ENCODE results near the gene RGS3.

RGS3 gene

GRCh38 chr9:113570749-113571711 lies 107.5 kb downstream of the RGS3 start:
- no peak for DNase-seq (ENCODE audit: low spot score)

DNA sequence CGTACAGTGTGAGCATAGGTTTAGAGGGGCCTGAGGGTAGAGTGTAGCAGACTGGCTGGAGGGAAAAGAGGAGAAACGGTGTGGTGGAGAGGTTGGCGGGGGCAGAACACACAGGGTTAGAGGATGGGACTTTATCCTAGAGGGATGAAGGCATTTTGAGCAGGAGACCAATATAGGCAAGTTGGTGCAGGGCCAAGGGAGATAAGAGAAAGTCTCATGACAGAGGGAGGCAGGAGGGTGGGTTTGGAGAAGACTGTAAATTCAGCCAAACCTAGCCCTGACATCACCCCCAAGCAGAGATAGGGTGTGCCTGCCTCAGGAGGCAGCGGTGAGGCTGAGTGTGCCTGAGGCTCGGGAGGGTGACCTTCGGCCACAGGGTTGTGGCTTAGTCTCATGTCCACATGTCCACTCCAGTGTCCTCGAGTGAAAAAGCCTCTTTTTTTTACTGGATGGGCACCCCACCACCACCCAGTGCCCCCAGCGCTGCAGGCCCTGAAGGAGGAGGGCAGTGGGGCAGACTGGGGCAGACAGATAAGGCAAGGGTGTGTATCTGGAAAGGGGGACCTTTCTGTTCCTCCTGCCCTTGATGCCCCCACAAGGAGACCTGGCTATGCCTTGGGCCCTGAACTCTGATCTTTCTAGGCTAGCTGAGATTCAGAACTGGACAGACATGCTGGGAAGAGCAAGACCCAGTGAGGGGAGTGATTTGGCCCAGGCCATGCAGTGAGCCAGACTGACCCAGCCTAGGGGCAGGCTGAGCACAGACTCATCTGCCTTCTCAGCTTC lies 108.7 kb downstream of the RGS3 start:
- DNase-seq (ENCODE audit: low spot score), result no peak

DNA sequence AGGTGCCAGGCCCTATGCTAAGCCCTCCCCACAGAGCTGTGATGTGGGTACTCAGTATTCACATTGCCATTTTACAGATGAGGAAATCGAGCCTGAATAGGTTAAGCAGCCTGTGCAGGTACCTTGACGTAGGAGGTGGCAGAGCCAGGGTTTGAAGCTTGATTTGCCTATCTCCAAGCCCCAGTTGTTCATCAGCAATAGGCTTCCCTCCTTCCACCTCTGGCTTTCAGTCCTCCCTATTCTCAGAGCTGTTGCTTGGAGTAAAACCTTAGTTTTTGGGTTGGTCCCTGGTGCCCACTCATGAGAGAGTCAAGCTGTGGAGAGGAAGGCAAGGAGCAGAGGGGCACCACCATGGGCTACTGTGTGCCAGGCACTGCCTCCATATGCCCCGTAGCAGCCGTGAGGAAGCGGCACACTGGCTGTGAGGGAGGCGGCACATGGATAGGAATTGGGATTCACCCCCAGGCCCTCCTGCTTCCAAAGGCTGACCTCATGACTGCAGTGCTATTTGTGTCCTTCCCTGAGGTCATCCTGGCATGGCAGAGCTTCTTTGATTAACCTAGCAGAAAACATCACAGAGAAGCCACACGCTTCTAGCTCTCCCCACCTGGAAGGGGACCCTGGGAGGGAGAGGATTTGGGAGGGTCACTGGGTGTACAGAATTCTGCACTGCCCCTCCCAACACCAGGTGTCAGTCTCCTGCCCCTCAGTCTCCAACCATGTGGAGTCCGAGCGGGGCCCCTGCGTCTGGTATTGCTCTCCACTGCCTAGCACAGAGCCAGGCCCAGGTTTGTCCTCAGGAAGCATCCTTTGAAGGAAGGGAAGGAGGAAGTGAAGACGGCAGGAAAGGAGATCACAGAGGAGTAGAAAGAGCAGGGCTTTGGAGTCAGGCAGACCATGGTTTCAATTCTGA lies 109.8 kb downstream of the RGS3 start:
- DNase-seq (ENCODE audit: low spot score), result no peak

DNA sequence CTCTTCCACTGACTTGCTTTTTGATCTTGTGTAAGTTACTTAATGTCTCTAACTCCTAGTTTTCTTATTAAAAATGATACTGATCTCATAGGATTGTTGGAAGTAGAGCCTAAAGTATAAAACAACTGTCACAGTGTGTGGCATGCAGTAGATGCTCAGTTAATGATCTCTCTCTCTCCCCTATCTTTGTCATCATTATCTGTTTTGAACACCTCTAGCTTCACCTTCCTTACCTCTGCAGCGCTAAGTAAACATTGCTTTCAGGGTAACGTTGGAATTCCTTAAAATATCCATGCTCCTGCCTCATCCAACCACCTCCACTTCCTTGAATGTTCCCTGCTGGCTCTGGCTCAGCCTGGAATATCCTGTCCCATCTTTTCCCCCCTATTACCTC lies 110.4 kb downstream of the RGS3 start:
- no peak for DNase-seq (ENCODE audit: low spot score)

- DNase-seq (ENCODE audit: low spot score), result no peak
These were observed 111.1 kb downstream of the RGS3 start for GRCh38 chr9:113574441-113575262.

DNA sequence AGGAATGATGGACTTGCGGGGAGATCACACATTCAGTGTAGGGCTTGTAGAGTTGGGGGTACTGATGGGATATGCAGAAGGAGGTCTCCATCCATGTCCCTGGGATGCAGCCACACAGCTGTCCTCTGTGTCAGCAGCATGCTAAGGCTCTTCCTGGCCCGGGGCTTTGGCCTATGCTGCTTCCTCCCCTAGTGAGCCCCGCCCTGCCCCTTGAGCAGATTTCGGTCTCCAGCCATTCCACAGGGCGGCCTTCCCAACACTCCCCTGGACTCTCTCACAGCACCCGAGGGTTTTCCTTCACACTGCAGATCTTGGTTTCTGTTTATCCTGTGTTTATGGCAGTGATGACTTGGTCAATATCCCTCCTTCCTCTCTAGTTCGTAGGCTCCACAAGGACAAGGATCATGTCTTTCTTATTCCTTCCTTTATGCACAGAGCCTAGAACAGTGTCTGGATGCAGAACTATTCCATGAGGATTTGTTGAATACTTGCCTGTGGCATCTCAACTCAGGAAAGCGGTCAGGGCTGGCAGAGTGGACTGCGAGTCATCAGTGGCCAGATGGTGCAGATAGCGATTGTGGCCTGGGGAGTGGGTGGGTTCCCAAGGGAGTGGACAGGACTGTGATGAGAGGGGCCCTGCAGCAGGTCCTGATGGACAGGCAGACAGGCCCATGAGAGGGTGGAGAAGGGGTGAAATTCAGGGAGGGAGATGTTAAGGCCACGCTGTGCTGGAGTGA lies 114.2 kb downstream of the RGS3 start:
- DNase-seq (ENCODE audit: low spot score), result no peak

DNA sequence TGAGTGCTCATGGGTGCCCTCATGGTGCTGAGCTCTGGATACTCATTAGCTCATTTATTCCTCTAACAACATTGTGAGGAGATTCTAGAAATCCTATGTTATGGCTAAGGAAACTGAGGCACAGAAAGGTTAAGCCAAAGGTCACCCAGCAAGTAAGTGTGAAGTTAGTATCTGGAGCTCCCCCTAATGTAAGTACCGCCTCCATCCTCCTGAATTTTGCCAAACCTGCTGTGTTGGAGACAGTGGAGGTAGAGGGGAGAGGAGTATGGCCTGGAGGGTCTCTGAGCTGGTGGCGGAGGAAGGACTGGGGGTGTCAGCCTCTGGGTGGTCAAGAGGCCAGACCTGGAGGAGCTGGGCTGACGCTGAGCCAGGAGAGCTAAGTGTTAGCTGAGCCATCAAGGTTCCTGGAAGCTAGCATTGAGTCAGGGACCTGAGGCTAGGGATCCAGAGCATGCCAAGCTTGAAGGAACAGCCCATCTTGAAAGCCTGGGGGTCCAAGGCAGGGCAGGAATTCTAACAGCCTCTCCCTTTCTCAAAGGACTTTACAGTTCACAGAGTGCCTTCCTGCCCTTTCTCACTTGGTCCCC lies 114.8 kb downstream of the RGS3 start:
- no peak for DNase-seq (ENCODE audit: low spot score)

GRCh38 chr9:113578882-113579282 lies 115.4 kb downstream of the RGS3 start:
- no peak for DNase-seq (ENCODE audit: low spot score)

- peak; percentile 47 for DNase-seq (ENCODE audit: low spot score)
These were observed 115.9 kb downstream of the RGS3 start for GRCh38 chr9:113579283-113580040.

DNA sequence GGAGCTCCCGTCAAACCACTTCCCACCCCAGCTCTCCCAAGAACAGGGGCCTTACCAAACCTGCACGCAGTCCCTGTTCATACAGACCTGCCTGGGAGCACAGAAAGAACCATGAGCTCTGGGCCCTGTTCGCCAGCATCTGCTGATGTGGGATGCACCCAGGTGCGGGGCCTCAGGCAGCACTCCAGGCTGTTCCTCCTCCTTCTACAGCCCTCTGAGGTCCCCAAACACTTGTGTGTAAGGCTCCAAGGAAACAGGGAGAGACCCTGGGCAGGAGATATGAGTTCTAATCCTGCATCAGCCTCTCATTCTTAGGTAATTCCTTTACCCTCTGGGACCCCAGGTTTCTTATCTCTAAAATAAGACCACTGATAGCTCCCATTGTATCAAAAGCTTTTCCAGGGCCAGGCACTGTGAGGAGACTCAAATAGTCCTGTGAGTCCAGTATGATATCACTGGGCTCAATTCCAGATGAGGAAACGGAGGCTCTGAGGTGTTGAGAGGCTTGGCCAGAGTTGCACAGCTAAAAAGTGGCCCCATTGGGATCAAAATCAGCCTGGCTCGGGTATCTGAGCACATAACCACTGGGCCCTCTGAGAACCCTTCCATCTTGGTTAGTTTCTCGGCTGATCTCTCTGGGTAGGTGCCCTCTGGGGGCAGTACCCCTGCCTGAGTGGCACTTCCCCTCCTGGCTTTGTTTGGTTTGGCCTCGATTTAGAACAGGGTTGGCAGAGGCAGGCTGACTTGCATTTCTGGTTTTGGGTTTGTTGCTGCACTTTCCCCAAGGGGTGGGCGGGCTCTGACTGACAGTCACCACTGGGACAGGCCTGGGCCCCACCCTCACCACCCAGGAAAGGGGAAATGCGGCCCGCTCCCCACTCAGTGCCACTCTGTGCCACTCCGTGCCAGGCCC lies 116.8 kb downstream of the RGS3 start:
- DNase-seq (ENCODE audit: low spot score), result peak; percentile 62

DNA sequence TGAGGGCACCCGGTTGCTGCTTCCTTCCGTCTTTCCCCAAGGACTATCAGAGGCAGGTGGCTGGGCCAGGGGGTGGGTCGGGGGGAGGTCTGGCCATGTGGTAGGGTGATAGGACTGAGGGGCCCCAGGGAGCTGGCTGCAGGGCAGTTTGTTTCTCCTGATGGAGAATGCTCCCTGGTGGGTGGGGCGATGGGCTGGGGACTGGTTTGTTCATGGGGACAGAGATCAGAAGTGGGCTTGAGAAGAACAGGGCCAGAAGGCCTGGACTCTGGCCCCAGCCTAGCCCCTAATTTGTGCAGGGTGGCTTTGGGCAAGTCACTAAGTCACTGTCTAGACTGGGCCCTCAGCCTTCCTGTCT lies 117.4 kb downstream of the RGS3 start:
- DNase-seq (ENCODE audit: low spot score), result no peak

GRCh38 chr9:113581865-113582697 lies 118.6 kb downstream of the RGS3 start:
- DNase-seq (ENCODE audit: low spot score), result peak; percentile 84

GRCh38 chr9:113582698-113583200 lies 119.2 kb downstream of the RGS3 start:
- no peak for DNase-seq (ENCODE audit: low spot score)

DNA sequence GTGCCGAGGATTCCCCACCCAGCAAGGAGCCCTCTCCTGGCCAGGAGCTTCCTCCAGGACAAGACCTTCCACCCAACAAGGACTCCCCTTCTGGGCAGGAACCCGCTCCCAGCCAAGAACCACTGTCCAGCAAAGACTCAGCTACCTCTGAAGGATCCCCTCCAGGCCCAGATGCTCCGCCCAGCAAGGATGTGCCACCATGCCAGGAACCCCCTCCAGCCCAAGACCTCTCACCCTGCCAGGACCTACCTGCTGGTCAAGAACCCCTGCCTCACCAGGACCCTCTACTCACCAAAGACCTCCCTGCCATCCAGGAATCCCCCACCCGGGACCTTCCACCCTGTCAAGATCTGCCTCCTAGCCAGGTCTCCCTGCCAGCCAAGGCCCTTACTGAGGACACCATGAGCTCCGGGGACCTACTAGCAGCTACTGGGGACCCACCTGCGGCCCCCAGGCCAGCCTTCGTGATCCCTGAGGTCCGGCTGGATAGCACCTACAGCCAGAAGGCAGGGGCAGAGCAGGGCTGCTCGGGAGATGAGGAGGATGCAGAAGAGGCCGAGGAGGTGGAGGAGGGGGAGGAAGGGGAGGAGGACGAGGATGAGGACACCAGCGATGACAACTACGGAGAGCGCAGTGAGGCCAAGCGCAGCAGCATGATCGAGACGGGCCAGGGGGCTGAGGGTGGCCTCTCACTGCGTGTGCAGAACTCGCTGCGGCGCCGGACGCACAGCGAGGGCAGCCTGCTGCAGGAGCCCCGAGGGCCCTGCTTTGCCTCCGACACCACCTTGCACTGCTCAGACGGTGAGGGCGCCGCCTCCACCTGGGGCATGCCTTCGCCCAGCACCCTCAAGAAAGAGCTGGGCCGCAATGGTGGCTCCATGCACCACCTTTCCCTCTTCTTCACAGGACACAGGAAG lies 120.2 kb downstream of the RGS3 start:
- DNase-seq (ENCODE audit: low spot score), result no peak

- DNase-seq (ENCODE audit: low spot score), result no peak
These were observed 121.0 kb downstream of the RGS3 start for GRCh38 chr9:113584428-113585084.

GRCh38 chr9:113585085-113585442 lies 121.5 kb downstream of the RGS3 start:
- DNase-seq (ENCODE audit: low spot score), result no peak
